Memory B cell (primary cell): ENCODE data around the gene CTTNBP2.

Source experiments
- ATAC-seq: fragments of 150-1000 bp; cut with Tn5 transposase; 2 replicates; pipeline ENCODE4 v1.10.0; 2021; ENCODE audit warnings: low read depth, mild to moderate bottlenecking, moderate library complexity
- DNase-seq, 2 donors: peaks; one replicate each; pipeline ENCODE4 v3.0.0; 2022; ENCODE audit warnings: low spot score in 2 of 2
- H3K27ac Mint-ChIP-seq: one replicate; pipeline ENCODE4 v1.8.0; 2022; ENCODE audit warnings: mild to moderate bottlenecking, moderate library complexity, mixed read lengths
- H3K27me3 Mint-ChIP-seq: one replicate; pipeline ENCODE4 v1.8.0; 2022; ENCODE audit warnings: mixed read lengths
- H3K36me3 Mint-ChIP-seq: one replicate; pipeline ENCODE4 v1.8.0; 2022; ENCODE audit warnings: mild to moderate bottlenecking, mixed read lengths
- H3K4me1 Mint-ChIP-seq: one replicate; pipeline ENCODE4 v1.8.0; 2022; ENCODE audit warnings: mixed read lengths
- H3K4me3 Mint-ChIP-seq: one replicate; pipeline ENCODE4 v1.8.0; 2022; ENCODE audit warnings: mild to moderate bottlenecking, moderate library complexity, mixed read lengths
- H3K9me3 Mint-ChIP-seq: one replicate; pipeline ENCODE4 v1.8.0; 2022; ENCODE audit warnings: mixed read lengths

CTTNBP2 gene

GRCh38 chr7:117882594-117882993 lies 9.4 kb upstream of the CTTNBP2 start:
- Mint-ChIP-seq H3K27ac (no peak overlapping the region), H3K9me3 (peaks cover 1% of the 10 kb centered on the region), H3K36me3 (no peaks in the 10 kb centered on the region), H3K27me3 (no peaks in the 10 kb centered on the region), H3K4me3 (no peak overlapping the region), H3K4me1 (no peaks in the 10 kb centered on the region)
- ATAC-seq (no peak), DNase-seq (no peak)

- H3K4me3 Mint-ChIP-seq = no peak overlapping the region
- DNase-seq (no peak), ATAC-seq (no peak)
- H3K27me3 Mint-ChIP-seq = peaks cover 12% of the 10 kb centered on the region
- H3K27ac Mint-ChIP-seq = no peak overlapping the region
- H3K4me1 Mint-ChIP-seq = peaks cover 6% of the 10 kb centered on the region
- H3K36me3 Mint-ChIP-seq = peaks cover 2% of the 10 kb centered on the region
- H3K9me3 Mint-ChIP-seq = peaks cover under 1% of the 10 kb centered on the region
Observed at GRCh38 chr7:117876761-117877160, 3.5 kb upstream of the CTTNBP2 start.

GRCh38 chr7:117875566-117875965 lies 2.3 kb upstream of the CTTNBP2 start:
- no peak overlapping the region for H3K27ac Mint-ChIP-seq
- peaks cover 13% of the 10 kb centered on the region for H3K27me3 Mint-ChIP-seq
- no peak overlapping the region for H3K4me3 Mint-ChIP-seq
- H3K4me1 Mint-ChIP-seq = peaks cover 6% of the 10 kb centered on the region
- H3K9me3 Mint-ChIP-seq = peaks cover 1% of the 10 kb centered on the region
- peaks cover 2% of the 10 kb centered on the region for H3K36me3 Mint-ChIP-seq
- ATAC-seq (no peak), DNase-seq (no peak)

- peaks cover 1% of the 10 kb centered on the region for H3K9me3 Mint-ChIP-seq
- peaks cover 17% of the 10 kb centered on the region for H3K27me3 Mint-ChIP-seq
- peaks cover 6% of the 10 kb centered on the region for H3K4me1 Mint-ChIP-seq
- peaks cover 2% of the 10 kb centered on the region for H3K36me3 Mint-ChIP-seq
- peak overlapping the region; percentile 63 for H3K4me3 Mint-ChIP-seq
- no peak for DNase-seq
- no peak for ATAC-seq
- no peak overlapping the region for H3K27ac Mint-ChIP-seq
Observed at GRCh38 chr7:117874191-117874700, 1.0 kb upstream of the CTTNBP2 start.

GRCh38 chr7:117872561-117873309 lies 506 bp downstream of the CTTNBP2 start:
- Mint-ChIP-seq H3K4me3 (peak overlapping the region; percentile 51), H3K27me3 (peaks cover 17% of the 10 kb centered on the region), H3K27ac (no peak overlapping the region), H3K9me3 (peaks cover 1% of the 10 kb centered on the region), H3K36me3 (peaks cover 2% of the 10 kb centered on the region), H3K4me1 (peaks cover 6% of the 10 kb centered on the region)
- DNase-seq = no peak
- peak; percentile 6 for ATAC-seq

- peaks cover 1% of the 10 kb centered on the region for H3K9me3 Mint-ChIP-seq
- peaks cover 2% of the 10 kb centered on the region for H3K36me3 Mint-ChIP-seq
- H3K27me3 Mint-ChIP-seq = peaks cover 18% of the 10 kb centered on the region
- DNase-seq = no peak
- peak overlapping the region; percentile 51 for H3K4me3 Mint-ChIP-seq
- no peak for ATAC-seq
- peaks cover 6% of the 10 kb centered on the region for H3K4me1 Mint-ChIP-seq
- H3K27ac Mint-ChIP-seq = no peak overlapping the region
Observed at GRCh38 chr7:117871778-117872538, 1.3 kb downstream of the CTTNBP2 start.

- peaks cover 18% of the 10 kb centered on the region for H3K27me3 Mint-ChIP-seq
- ATAC-seq (no peak), DNase-seq (no peak)
- H3K36me3 Mint-ChIP-seq = peaks cover 2% of the 10 kb centered on the region
- no peak overlapping the region for H3K27ac Mint-ChIP-seq
- no peak overlapping the region for H3K4me3 Mint-ChIP-seq
- peaks cover 6% of the 10 kb centered on the region for H3K4me1 Mint-ChIP-seq
- peaks cover 1% of the 10 kb centered on the region for H3K9me3 Mint-ChIP-seq
Observed at GRCh38 chr7:117871401-117871777, 1.9 kb downstream of the CTTNBP2 start.

GRCh38 chr7:117870448-117871130 lies 2.7 kb downstream of the CTTNBP2 start:
- Mint-ChIP-seq H3K27ac (no peak overlapping the region), H3K36me3 (peaks cover 2% of the 10 kb centered on the region), H3K4me1 (peaks cover 6% of the 10 kb centered on the region), H3K27me3 (peaks cover 18% of the 10 kb centered on the region), H3K9me3 (peaks cover 1% of the 10 kb centered on the region), H3K4me3 (no peak overlapping the region)
- ATAC-seq (no peak), DNase-seq (no peak)

- Mint-ChIP-seq H3K27me3 (peaks cover 14% of the 10 kb centered on the region), H3K27ac (no peak overlapping the region), H3K36me3 (peaks cover 1% of the 10 kb centered on the region), H3K9me3 (peaks cover 1% of the 10 kb centered on the region), H3K4me1 (peaks cover 5% of the 10 kb centered on the region), H3K4me3 (no peak overlapping the region)
- ATAC-seq (no peak), DNase-seq (no peak)
Observed at GRCh38 chr7:117869374-117869773, 3.9 kb downstream of the CTTNBP2 start.

GRCh38 chr7:117863618-117864017 lies 9.6 kb downstream of the CTTNBP2 start:
- DNase-seq = no peak
- H3K36me3 Mint-ChIP-seq = no peaks in the 10 kb centered on the region
- no peak overlapping the region for H3K4me3 Mint-ChIP-seq
- H3K27me3 Mint-ChIP-seq = peaks cover 7% of the 10 kb centered on the region
- no peaks in the 10 kb centered on the region for H3K4me1 Mint-ChIP-seq
- no peak overlapping the region for H3K27ac Mint-ChIP-seq
- ATAC-seq = no peak
- no peaks in the 10 kb centered on the region for H3K9me3 Mint-ChIP-seq

- Mint-ChIP-seq H3K4me1 (no peaks in the 10 kb centered on the region), H3K4me3 (no peak overlapping the region), H3K36me3 (no peaks in the 10 kb centered on the region), H3K27me3 (peaks cover 7% of the 10 kb centered on the region), H3K27ac (no peak overlapping the region), H3K9me3 (no peaks in the 10 kb centered on the region)
- DNase-seq (no peak), ATAC-seq (no peak)
Observed at GRCh38 chr7:117862378-117862777, 10.9 kb downstream of the CTTNBP2 start.

- Mint-ChIP-seq H3K4me1 (no peaks in the 10 kb centered on the region), H3K4me3 (no peak overlapping the region), H3K27me3 (peaks cover 6% of the 10 kb centered on the region), H3K36me3 (no peaks in the 10 kb centered on the region), H3K27ac (no peak overlapping the region), H3K9me3 (no peaks in the 10 kb centered on the region)
- no peak for DNase-seq
- ATAC-seq = no peak
Observed at GRCh38 chr7:117859246-117859812, 13.9 kb downstream of the CTTNBP2 start.

- no peak overlapping the region for H3K27ac Mint-ChIP-seq
- peaks cover 4% of the 10 kb centered on the region for H3K27me3 Mint-ChIP-seq
- H3K4me1 Mint-ChIP-seq = no peaks in the 10 kb centered on the region
- H3K4me3 Mint-ChIP-seq = no peak overlapping the region
- H3K9me3 Mint-ChIP-seq = no peaks in the 10 kb centered on the region
- no peak for ATAC-seq
- no peaks in the 10 kb centered on the region for H3K36me3 Mint-ChIP-seq
- DNase-seq = no peak
Observed at GRCh38 chr7:117858712-117859111, 14.5 kb downstream of the CTTNBP2 start.

- no peak overlapping the region for H3K27ac Mint-ChIP-seq
- no peak overlapping the region for H3K4me3 Mint-ChIP-seq
- no peaks in the 10 kb centered on the region for H3K4me1 Mint-ChIP-seq
- DNase-seq (no peak), ATAC-seq (no peak)
- peaks cover 4% of the 10 kb centered on the region for H3K27me3 Mint-ChIP-seq
- no peaks in the 10 kb centered on the region for H3K9me3 Mint-ChIP-seq
- no peaks in the 10 kb centered on the region for H3K36me3 Mint-ChIP-seq
Observed at GRCh38 chr7:117857718-117858117, 15.5 kb downstream of the CTTNBP2 start.
